ENCODE results near the gene DSCAM.

Gene DSCAM

DNA sequence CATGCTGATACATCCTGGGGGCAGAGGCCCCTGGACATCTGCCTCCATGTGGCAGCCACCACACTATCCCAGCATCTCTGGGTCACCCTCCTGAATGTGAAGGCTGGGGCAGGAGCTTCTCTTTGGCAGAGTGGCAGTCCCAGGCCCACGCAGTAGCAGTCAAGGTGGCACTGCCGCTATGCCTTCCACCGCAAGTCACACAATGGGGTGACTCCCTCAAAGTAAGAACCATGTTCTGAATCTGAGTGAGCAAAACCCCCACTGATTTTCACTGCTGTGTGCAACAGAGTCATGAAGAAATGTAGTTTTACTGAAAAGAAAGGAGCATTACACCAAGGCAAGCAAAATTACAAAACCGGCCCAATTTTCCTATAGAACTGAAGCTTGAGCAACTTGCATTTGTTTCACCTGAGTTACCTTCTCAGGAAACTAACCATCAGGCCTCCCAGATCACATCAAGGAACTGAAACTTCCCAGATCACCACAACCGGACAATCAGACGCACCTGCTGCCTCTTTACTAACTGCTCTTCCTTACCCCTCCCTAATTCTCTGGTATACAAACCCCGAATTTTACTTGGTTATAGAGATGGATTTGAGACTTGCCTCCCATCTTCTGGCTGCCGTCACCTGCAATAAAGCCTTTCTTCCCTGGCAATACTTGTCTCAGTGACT lies 877.1 kb downstream of the DSCAM start:
- H3K27ac ChIP-seq (replicated peaks): no peak overlapping the region
- no peak for DNase-seq (ENCODE audit: low read depth in 1 of 2, low spot score in 1 of 2)
- H3K4me3 ChIP-seq (replicated peaks; ENCODE audit: insufficient read depth, low read length): no peak overlapping the region
- H3K27me3 ChIP-seq (ENCODE audit: insufficient read depth, poor library complexity, severe bottlenecking): no peaks in the 10 kb centered on the region
- TF ChIP-seq, protein P1, sequence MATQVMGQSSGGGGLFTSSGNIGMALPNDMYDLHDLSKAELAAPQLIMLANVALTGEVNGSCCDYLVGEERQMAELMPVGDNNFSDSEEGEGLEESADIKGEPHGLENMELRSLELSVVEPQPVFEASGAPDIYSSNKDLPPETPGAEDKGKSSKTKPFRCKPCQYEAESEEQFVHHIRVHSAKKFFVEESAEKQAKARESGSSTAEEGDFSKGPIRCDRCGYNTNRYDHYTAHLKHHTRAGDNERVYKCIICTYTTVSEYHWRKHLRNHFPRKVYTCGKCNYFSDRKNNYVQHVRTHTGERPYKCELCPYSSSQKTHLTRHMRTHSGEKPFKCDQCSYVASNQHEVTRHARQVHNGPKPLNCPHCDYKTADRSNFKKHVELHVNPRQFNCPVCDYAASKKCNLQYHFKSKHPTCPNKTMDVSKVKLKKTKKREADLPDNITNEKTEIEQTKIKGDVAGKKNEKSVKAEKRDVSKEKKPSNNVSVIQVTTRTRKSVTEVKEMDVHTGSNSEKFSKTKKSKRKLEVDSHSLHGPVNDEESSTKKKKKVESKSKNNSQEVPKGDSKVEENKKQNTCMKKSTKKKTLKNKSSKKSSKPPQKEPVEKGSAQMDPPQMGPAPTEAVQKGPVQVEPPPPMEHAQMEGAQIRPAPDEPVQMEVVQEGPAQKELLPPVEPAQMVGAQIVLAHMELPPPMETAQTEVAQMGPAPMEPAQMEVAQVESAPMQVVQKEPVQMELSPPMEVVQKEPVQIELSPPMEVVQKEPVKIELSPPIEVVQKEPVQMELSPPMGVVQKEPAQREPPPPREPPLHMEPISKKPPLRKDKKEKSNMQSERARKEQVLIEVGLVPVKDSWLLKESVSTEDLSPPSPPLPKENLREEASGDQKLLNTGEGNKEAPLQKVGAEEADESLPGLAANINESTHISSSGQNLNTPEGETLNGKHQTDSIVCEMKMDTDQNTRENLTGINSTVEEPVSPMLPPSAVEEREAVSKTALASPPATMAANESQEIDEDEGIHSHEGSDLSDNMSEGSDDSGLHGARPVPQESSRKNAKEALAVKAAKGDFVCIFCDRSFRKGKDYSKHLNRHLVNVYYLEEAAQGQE (IDR thresholded peaks at IDR 0.05; ENCODE audit: insufficient replicate concordance, low read depth): no peak
- TF ChIP-seq POLR2AphosphoS5 (IDR thresholded peaks at IDR 0.05; ENCODE audit: low read depth) (no peak), SPI1 (IDR thresholded peaks at IDR 0.05; ENCODE audit: borderline replicate concordance, low read depth) (no peak), GABPA (IDR thresholded peaks at IDR 0.05; ENCODE audit: low read depth) (no peak)
- TF ChIP-seq, protein P2, sequence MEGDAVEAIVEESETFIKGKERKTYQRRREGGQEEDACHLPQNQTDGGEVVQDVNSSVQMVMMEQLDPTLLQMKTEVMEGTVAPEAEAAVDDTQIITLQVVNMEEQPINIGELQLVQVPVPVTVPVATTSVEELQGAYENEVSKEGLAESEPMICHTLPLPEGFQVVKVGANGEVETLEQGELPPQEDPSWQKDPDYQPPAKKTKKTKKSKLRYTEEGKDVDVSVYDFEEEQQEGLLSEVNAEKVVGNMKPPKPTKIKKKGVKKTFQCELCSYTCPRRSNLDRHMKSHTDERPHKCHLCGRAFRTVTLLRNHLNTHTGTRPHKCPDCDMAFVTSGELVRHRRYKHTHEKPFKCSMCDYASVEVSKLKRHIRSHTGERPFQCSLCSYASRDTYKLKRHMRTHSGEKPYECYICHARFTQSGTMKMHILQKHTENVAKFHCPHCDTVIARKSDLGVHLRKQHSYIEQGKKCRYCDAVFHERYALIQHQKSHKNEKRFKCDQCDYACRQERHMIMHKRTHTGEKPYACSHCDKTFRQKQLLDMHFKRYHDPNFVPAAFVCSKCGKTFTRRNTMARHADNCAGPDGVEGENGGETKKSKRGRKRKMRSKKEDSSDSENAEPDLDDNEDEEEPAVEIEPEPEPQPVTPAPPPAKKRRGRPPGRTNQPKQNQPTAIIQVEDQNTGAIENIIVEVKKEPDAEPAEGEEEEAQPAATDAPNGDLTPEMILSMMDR (IDR thresholded peaks at IDR 0.05; ENCODE audit: insufficient read depth, low read length): no peak

DNA sequence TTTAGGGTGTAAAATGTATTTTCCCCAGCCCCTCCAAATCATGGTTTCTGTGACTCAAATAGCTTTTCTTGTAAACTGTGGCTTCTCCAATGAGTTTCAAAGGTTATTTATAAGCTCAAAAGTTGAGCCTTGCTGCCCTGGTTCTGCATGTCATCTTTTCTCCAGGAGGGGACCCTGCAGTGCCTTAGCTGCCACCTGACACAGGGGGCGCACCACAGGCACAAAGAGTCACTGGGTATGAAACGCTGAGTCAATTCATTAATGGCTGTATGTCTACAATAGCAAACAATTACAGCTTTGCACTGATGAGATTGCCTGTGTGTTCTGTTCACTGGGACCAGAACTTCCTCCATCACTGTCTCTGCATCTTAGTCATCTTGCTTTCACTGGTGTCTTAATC lies 878.9 kb downstream of the DSCAM start:
- no peak for DNase-seq (ENCODE audit: low read depth in 1 of 2, low spot score in 1 of 2)
- Histone ChIP-seq H3K27me3 (ENCODE audit: insufficient read depth, poor library complexity, severe bottlenecking) (no peaks in the 10 kb centered on the region), H3K4me3 (replicated peaks; ENCODE audit: insufficient read depth, low read length) (no peak overlapping the region), H3K27ac (replicated peaks) (no peak overlapping the region)
- no peak for TF ChIP-seq POLR2AphosphoS5 (IDR thresholded peaks at IDR 0.05; ENCODE audit: low read depth)
- TF ChIP-seq GABPA (IDR thresholded peaks at IDR 0.05; ENCODE audit: low read depth): no peak
- TF ChIP-seq, protein P1 (IDR thresholded peaks at IDR 0.05; ENCODE audit: insufficient replicate concordance, low read depth): no peak
- TF ChIP-seq, protein P2 (IDR thresholded peaks at IDR 0.05; ENCODE audit: insufficient read depth, low read length): no peak
- TF ChIP-seq SPI1 (IDR thresholded peaks at IDR 0.05; ENCODE audit: borderline replicate concordance, low read depth): no peak

DNA sequence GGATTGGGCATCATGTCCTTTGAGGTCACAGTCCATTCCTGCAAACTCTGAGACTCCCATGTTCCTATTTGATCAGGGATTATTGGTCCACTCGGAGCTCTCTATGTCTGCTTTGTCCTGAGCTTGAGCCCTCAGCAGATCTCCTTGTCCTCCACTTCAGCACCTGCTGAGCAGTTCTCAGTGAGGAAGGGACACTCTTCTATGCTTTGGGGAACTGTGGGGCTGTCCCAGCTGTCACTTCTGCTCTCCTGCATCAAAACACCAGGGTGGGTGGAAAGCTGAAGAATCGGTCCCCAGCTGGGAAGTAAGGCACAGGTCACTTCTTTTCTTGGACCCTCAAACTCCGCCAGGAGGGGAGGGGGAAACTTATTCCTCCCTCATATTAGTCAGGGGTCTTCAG lies 880.2 kb downstream of the DSCAM start:
- Histone ChIP-seq H3K27me3 (ENCODE audit: insufficient read depth, poor library complexity, severe bottlenecking) (no peaks in the 10 kb centered on the region), H3K27ac (replicated peaks) (no peak overlapping the region), H3K4me3 (replicated peaks; ENCODE audit: insufficient read depth, low read length) (no peak overlapping the region)
- TF ChIP-seq GABPA (IDR thresholded peaks at IDR 0.05; ENCODE audit: low read depth) (no peak), POLR2AphosphoS5 (IDR thresholded peaks at IDR 0.05; ENCODE audit: low read depth) (no peak)
- TF ChIP-seq, protein P1 (IDR thresholded peaks at IDR 0.05; ENCODE audit: insufficient replicate concordance, low read depth): no peak
- DNase-seq (ENCODE audit: low read depth in 1 of 2, low spot score in 1 of 2): no peak
